ENCODE results near the gene HMOX1.
"Not testable (repeated sequence)": the region's sequence is repeated elsewhere in the genome, so short reads cannot be mapped to it uniquely, and the experiment has no call there.

The HMOX1 gene

GRCh38 chr22:35361001-35361558, 19.8 kb upstream of the HMOX1 start:
- H3K4me3 ChIP-seq (replicated peaks; ENCODE audit: low read depth, low read length) = no peak overlapping the region
- TF ChIP-seq CTCF (IDR thresholded peaks at IDR 0.05; ENCODE audit: low read length, missing control alignments) = no peak
- no peak for DNase-seq (ENCODE audit: low read depth)

- no peak for TF ChIP-seq CTCF (IDR thresholded peaks at IDR 0.05; ENCODE audit: low read length, missing control alignments)
- DNase-seq (ENCODE audit: low read depth) = no peak
- H3K4me3 ChIP-seq (replicated peaks; ENCODE audit: low read depth, low read length) = no peak overlapping the region
These were observed 17.3 kb upstream of the HMOX1 start for GRCh38 chr22:35363566-35364086.

GRCh38 chr22:35364230-35364629, 16.7 kb upstream of the HMOX1 start:
- not testable (repeated sequence) for H3K4me3 ChIP-seq (replicated peaks; ENCODE audit: low read depth, low read length)
- DNase-seq (ENCODE audit: low read depth) = peak; percentile 72

- H3K4me3 ChIP-seq (replicated peaks; ENCODE audit: low read depth, low read length) = no peak overlapping the region
- no peak for DNase-seq (ENCODE audit: low read depth)
- no peak for TF ChIP-seq CTCF (IDR thresholded peaks at IDR 0.05; ENCODE audit: low read length, missing control alignments)
These were observed 13.5 kb upstream of the HMOX1 start for GRCh38 chr22:35367331-35367886.

- DNase-seq (ENCODE audit: low read depth) = no peak
- no peak overlapping the region for H3K4me3 ChIP-seq (replicated peaks; ENCODE audit: low read depth, low read length)
- TF ChIP-seq CTCF (IDR thresholded peaks at IDR 0.05; ENCODE audit: low read length, missing control alignments) = no peak
These were observed 12.5 kb upstream of the HMOX1 start for GRCh38 chr22:35368386-35368785.

- no peak for DNase-seq (ENCODE audit: low read depth)
- H3K4me3 ChIP-seq (replicated peaks; ENCODE audit: low read depth, low read length) = no peak overlapping the region
- TF ChIP-seq CTCF (IDR thresholded peaks at IDR 0.05; ENCODE audit: low read length, missing control alignments) = no peak
These were observed 10.9 kb upstream of the HMOX1 start for GRCh38 chr22:35369996-35370395.

GRCh38 chr22:35373781-35374180, 7.1 kb upstream of the HMOX1 start:
- DNase-seq (ENCODE audit: low read depth) = no peak
- TF ChIP-seq CTCF (IDR thresholded peaks at IDR 0.05; ENCODE audit: low read length, missing control alignments) = no peak
- H3K4me3 ChIP-seq (replicated peaks; ENCODE audit: low read depth, low read length) = no peak overlapping the region
